AG09309 (cell line): ENCODE measurements around the gene C2.

ENCODE experiments used
- DNase-seq: peaks from one replicate; pipeline ENCODE4 v3.0.0-alpha.2; 2010; ENCODE audit warnings: low read depth
- H3K4me3 ChIP-seq: 2 replicates; pipeline ENCODE4 v1.5.1; 2011; ENCODE audit warnings: mild to moderate bottlenecking, low read depth, low read length, moderate library complexity; ENCODE audit not compliant: control insufficient read depth
- TF ChIP-seq, protein P1 (sequence below): IDR thresholded peaks from 2 replicates; pipeline ENCODE4 v1.5.1; 2011; ENCODE audit warnings: mild to moderate bottlenecking, low read depth, low read length, inconsistent platforms; ENCODE audit not compliant: insufficient read depth, control insufficient read depth; ENCODE audit errors: missing control alignments

The C2 gene

GRCh38 chr6:31899215-31899614 is 28.3 kb upstream of the C2 start:
- TF ChIP-seq, protein P1, sequence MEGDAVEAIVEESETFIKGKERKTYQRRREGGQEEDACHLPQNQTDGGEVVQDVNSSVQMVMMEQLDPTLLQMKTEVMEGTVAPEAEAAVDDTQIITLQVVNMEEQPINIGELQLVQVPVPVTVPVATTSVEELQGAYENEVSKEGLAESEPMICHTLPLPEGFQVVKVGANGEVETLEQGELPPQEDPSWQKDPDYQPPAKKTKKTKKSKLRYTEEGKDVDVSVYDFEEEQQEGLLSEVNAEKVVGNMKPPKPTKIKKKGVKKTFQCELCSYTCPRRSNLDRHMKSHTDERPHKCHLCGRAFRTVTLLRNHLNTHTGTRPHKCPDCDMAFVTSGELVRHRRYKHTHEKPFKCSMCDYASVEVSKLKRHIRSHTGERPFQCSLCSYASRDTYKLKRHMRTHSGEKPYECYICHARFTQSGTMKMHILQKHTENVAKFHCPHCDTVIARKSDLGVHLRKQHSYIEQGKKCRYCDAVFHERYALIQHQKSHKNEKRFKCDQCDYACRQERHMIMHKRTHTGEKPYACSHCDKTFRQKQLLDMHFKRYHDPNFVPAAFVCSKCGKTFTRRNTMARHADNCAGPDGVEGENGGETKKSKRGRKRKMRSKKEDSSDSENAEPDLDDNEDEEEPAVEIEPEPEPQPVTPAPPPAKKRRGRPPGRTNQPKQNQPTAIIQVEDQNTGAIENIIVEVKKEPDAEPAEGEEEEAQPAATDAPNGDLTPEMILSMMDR: no peak
- DNase-seq: no peak
- no peak overlapping the region for H3K4me3 ChIP-seq

DNA sequence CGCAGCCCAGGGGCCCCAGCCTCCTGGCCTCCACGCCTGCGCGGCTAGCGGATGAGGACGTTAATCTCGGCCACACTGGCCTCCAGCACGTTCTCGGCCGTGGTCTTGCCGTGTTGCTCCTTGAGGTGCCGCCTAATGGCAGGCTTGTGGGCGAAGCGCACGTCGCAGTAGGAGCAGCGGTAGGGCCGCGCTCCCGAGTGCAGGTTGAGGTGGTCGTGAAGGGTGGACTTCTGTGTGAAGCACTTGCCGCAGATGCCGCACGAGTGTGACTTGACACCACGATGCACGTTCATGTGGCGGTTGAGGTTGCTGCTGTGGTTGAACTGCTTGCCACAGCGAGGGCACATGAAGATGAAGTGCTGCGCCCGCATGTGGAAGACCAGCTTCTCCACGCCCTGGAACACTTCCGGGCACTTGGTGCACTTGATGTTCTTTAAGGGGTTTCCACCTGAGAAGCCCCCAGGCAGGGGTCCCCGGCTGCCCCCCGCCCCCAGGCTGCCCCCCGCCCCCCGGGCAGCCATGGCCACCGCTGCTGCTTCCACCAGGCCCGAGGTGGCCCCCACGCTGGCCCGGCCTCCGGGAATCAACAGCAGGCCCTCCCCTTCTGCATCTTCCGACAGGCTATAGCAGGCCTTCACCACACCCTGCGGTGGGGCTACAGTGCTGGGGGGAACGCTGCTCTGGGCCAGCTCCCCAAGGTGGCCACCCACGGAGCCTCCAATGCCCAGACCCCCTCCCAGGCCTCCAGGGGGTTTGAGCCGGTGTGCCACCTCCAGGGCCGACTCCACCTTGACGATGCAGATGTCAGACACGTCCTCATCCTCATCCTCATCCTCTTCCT is 27.4 kb upstream of the C2 start:
- TF ChIP-seq, protein P1: no peak
- DNase-seq: no peak
- H3K4me3 ChIP-seq: no peak overlapping the region

- H3K4me3 ChIP-seq: peak overlapping the region; percentile 58
- no peak for DNase-seq
- TF ChIP-seq, protein P1: no peak
Measured at GRCh38 chr6:31900917-31901414, 26.6 kb upstream of the C2 start.

GRCh38 chr6:31901415-31901952 is 26.0 kb upstream of the C2 start:
- DNase-seq: no peak
- H3K4me3 ChIP-seq: peak overlapping the region; percentile 58
- TF ChIP-seq, protein P1: no peak

DNA sequence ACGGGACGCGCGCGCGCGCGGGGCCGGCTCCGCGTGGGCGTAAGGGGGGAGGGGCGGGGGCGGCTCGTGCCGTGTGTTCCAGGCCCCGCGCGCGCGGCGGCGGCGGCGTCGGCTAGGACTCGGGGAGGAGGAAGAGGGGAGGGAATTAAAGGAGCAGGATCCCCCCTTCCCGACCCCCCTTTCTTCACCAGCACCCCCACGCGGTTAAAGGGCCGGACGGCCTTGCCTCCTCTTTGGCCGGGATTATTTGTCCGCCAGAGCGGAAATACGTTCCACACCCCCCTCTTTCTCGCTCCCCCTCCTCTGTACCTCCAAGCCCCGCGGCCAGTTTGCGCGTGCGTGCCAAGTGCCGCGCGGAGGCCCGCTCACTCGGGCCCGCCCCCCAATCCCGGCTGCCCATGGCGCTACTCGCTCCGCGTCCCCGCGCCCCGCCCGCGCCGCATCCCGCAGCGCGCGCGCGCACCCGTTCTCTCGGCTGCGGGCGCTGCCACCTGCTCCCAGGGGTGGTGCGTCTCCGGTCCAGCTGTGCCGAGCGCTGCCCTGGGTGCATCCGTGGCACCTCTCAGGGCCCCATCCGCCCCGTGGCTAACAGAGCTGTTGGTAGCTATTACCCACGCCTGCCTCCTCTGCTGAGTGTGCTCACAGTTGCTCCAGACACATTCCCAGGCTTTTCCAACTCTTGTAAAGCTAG is 25.4 kb upstream of the C2 start, which contains the start of gene ZBTB12:
TSS of gene ZBTB12 (minus strand) at position 134 of the 691 bp plus-strand sequence. CDS start 781 bp downstream, outside the sequence.
- peak within 1 kb of the TSS; percentile 58 for H3K4me3 ChIP-seq
- TF ChIP-seq, protein P1: no peak
- DNase-seq: peak; percentile 88

GRCh38 chr6:31903957-31904356 is 23.6 kb upstream of the C2 start:
- no peak overlapping the region for H3K4me3 ChIP-seq
- TF ChIP-seq, protein P1: no peak
- DNase-seq: no peak
